ENCODE data around the gene MOB3B.

MOB3B gene

DNA sequence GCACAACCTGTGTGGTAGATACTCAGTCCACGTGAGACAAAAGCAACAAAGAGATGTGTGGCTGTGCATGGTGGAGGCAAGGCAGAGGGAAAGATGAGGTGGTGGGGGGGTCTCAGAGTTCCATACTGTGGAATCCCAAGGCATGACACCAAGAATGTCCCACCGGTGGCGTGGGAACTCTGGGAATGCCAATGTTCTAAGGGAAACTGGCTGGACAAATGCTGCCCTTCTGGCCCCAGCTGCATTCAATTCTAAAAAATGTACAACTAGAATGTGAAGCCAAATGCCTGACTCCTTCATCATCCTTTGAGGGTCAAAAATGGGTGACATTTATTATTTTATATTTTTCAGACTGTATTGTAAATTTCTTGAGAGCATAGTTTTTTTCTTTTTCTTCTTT lies 174.4 kb downstream of the MOB3B start:
- TF ChIP-seq ZNF157 (tag by site-specific recombination; IDR thresholded peaks at IDR 0.05) (no peak), ZNF473 (tag by site-specific recombination; IDR thresholded peaks at IDR 0.05) (no peak), ZNF302 (tag by site-specific recombination; IDR thresholded peaks at IDR 0.05; ENCODE audit: low read depth) (no peak), BCL11A (tag by site-specific recombination; IDR thresholded peaks at IDR 0.05; ENCODE audit: low read depth) (no peak), ZNF629 (tag by site-specific recombination; IDR thresholded peaks at IDR 0.05) (no peak), ZNF777 (tag by site-specific recombination; IDR thresholded peaks at IDR 0.05; ENCODE audit: borderline replicate concordance) (no peak), ZBTB20 (tag by site-specific recombination; IDR thresholded peaks at IDR 0.05) (no peak), ZNF785 (tag by site-specific recombination; IDR thresholded peaks at IDR 0.05) (no peak), EGR2 (tag by site-specific recombination; IDR thresholded peaks at IDR 0.05; ENCODE audit: low read depth) (no peak), ZNF701 (tag by site-specific recombination; IDR thresholded peaks at IDR 0.05) (no peak), ZNF155 (tag by site-specific recombination; IDR thresholded peaks at IDR 0.05) (no peak), ZNF23 (tag by site-specific recombination; IDR thresholded peaks at IDR 0.05; ENCODE audit: borderline replicate concordance) (no peak), OSR2 (tag by site-specific recombination; IDR thresholded peaks at IDR 0.05) (no peak), ZNF335 (tag by site-specific recombination; conservative IDR thresholded peaks at IDR 0.05) (no peak), ZNF610 (tag by site-specific recombination; IDR thresholded peaks at IDR 0.05; ENCODE audit: borderline replicate concordance) (no peak)
- TF ChIP-seq, protein P1, sequence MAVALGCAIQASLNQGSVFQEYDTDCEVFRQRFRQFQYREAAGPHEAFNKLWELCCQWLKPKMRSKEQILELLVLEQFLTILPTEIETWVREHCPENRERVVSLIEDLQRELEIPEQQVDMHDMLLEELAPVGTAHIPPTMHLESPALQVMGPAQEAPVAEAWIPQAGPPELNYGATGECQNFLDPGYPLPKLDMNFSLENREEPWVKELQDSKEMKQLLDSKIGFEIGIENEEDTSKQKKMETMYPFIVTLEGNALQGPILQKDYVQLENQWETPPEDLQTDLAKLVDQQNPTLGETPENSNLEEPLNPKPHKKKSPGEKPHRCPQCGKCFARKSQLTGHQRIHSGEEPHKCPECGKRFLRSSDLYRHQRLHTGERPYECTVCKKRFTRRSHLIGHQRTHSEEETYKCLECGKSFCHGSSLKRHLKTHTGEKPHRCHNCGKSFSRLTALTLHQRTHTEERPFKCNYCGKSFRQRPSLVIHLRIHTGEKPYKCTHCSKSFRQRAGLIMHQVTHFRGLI (tag by site-specific recombination; IDR thresholded peaks at IDR 0.05) = no peak
- TF ChIP-seq, protein P2, sequence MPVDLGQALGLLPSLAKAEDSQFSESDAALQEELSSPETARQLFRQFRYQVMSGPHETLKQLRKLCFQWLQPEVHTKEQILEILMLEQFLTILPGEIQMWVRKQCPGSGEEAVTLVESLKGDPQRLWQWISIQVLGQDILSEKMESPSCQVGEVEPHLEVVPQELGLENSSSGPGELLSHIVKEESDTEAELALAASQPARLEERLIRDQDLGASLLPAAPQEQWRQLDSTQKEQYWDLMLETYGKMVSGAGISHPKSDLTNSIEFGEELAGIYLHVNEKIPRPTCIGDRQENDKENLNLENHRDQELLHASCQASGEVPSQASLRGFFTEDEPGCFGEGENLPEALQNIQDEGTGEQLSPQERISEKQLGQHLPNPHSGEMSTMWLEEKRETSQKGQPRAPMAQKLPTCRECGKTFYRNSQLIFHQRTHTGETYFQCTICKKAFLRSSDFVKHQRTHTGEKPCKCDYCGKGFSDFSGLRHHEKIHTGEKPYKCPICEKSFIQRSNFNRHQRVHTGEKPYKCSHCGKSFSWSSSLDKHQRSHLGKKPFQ (tag by site-specific recombination; IDR thresholded peaks at IDR 0.05) = no peak
- H3K27ac ChIP-seq (ENCODE audit: extremely low read depth, low read depth, low read length) = no peak overlapping the region
- H3K4me1 ChIP-seq (ENCODE audit: control insufficient read depth, insufficient read depth, low read length) = no peaks in the 10 kb centered on the region
- H3K36me3 ChIP-seq (ENCODE audit: control insufficient read depth in 2 of 2, insufficient read depth in 1 of 2, low read length in 2 of 2) = no peaks in the 10 kb centered on the region
- ChIA-PET POLR2A (no interaction called here), CTCF (interaction anchor here (0.6 kb wide), 1 partner anchor 17 kb away, joined by 5 read pairs; no protein-coding TSS in a partner anchor)
- H3K4me3 ChIP-seq (ENCODE audit: low read depth, low read length) = no peak overlapping the region
- H3K9me3 ChIP-seq (ENCODE audit: control insufficient read depth, insufficient read depth, low read depth, low read length) = no peaks in the 10 kb centered on the region

DNA sequence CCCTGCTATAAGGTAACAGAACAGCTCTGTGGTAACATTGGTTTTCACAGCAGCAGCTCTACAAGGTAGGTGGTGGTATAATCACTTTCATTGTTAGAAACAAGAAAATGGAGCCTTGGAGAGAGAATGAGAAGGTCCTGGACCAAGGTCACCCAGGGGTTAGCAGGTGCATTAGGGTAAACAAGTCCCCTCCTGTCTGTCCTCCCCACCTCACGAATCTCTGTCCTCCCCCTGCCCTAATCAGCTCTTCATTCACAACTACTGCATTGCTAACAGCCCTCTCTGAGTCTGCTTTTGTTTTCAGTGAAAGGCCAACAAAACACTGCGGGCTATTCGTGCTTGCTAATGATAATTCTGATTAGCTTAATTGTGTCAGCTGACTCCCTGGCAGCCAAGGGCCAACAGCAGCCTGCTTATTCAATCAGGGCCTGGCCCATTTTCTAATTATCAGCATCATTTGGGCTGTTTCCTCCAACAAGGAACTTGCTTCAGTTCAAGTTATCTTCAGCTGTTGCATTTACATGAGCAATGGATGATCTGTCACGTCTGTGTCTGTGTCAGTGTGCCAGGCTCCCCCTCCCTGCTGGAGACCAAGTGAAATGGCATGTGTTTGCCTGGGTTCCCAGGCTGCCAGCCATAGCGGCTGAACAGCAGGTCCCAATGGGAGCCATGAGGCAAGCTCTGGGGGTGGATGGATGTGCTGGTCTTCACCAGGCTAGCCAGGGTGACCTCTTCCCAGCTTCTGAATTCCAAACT lies 176.0 kb downstream of the MOB3B start:
- Histone ChIP-seq H3K36me3 (ENCODE audit: control insufficient read depth in 2 of 2, insufficient read depth in 1 of 2, low read length in 2 of 2) (no peaks in the 10 kb centered on the region), H3K9me3 (ENCODE audit: control insufficient read depth, insufficient read depth, low read depth, low read length) (no peaks in the 10 kb centered on the region), H3K27ac (ENCODE audit: extremely low read depth, low read depth, low read length) (no peak overlapping the region), H3K4me1 (ENCODE audit: control insufficient read depth, insufficient read depth, low read length) (peaks cover 9% of the 10 kb centered on the region; the same call in 1 of the 2 replicates), H3K4me3 (ENCODE audit: low read depth, low read length) (no peak overlapping the region)
- POLR2A ChIA-PET = no interaction called here
- CTCF ChIA-PET = no interaction called here
- TF ChIP-seq ZNF558 (tag by site-specific recombination; IDR thresholded peaks at IDR 0.05) = no peak
- no peak for TF ChIP-seq ZNF184 (tag by site-specific recombination; IDR thresholded peaks at IDR 0.05)
- TF ChIP-seq, protein P3, sequence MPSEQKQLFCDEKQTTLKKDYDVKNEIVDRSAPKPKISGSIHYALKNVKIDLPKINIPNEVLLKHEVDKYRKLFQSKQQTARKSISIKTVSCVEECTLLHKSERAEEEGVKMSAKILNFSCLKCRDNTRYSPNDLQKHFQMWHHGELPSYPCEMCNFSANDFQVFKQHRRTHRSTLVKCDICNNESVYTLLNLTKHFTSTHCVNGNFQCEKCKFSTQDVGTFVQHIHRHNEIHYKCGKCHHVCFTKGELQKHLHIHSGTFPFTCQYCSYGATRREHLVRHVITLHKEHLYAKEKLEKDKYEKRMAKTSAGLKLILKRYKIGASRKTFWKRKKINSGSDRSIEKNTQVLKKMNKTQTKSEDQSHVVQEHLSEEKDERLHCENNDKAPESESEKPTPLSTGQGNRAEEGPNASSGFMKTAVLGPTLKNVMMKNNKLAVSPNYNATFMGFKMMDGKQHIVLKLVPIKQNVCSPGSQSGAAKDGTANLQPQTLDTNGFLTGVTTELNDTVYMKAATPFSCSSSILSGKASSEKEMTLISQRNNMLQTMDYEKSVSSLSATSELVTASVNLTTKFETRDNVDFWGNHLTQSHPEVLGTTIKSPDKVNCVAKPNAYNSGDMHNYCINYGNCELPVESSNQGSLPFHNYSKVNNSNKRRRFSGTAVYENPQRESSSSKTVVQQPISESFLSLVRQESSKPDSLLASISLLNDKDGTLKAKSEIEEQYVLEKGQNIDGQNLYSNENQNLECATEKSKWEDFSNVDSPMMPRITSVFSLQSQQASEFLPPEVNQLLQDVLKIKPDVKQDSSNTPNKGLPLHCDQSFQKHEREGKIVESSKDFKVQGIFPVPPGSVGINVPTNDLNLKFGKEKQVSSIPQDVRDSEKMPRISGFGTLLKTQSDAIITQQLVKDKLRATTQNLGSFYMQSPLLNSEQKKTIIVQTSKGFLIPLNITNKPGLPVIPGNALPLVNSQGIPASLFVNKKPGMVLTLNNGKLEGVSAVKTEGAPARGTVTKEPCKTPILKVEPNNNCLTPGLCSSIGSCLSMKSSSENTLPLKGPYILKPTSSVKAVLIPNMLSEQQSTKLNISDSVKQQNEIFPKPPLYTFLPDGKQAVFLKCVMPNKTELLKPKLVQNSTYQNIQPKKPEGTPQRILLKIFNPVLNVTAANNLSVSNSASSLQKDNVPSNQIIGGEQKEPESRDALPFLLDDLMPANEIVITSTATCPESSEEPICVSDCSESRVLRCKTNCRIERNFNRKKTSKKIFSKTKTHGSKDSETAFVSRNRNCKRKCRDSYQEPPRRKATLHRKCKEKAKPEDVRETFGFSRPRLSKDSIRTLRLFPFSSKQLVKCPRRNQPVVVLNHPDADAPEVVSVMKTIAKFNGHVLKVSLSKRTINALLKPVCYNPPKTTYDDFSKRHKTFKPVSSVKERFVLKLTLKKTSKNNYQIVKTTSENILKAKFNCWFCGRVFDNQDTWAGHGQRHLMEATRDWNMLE (tag by site-specific recombination; conservative IDR thresholded peaks at IDR 0.05; ENCODE audit: low read depth) = no peak
- no peak for TF ChIP-seq ZNF16 (tag by site-specific recombination; IDR thresholded peaks at IDR 0.05; ENCODE audit: low read depth)
- TF ChIP-seq, protein P4, sequence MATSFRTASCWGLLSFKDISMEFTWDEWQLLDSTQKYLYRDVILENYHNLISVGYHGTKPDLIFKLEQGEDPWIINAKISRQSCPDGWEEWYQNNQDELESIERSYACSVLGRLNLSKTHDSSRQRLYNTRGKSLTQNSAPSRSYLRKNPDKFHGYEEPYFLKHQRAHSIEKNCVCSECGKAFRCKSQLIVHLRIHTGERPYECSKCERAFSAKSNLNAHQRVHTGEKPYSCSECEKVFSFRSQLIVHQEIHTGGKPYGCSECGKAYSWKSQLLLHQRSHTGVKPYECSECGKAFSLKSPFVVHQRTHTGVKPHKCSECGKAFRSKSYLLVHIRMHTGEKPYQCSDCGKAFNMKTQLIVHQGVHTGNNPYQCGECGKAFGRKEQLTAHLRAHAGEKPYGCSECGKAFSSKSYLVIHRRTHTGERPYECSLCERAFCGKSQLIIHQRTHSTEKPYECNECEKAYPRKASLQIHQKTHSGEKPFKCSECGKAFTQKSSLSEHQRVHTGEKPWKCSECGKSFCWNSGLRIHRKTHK (tag by site-specific recombination; IDR thresholded peaks at IDR 0.05) = no peak
- TF ChIP-seq ZNF473 (tag by site-specific recombination; IDR thresholded peaks at IDR 0.05) = no peak
- TF ChIP-seq, protein P5, sequence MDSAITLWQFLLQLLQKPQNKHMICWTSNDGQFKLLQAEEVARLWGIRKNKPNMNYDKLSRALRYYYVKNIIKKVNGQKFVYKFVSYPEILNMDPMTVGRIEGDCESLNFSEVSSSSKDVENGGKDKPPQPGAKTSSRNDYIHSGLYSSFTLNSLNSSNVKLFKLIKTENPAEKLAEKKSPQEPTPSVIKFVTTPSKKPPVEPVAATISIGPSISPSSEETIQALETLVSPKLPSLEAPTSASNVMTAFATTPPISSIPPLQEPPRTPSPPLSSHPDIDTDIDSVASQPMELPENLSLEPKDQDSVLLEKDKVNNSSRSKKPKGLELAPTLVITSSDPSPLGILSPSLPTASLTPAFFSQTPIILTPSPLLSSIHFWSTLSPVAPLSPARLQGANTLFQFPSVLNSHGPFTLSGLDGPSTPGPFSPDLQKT (IDR thresholded peaks at IDR 0.05; ENCODE audit: borderline replicate concordance, low read depth, low read length) = no peak
- no peak for TF ChIP-seq ZNF48 (tag by site-specific recombination; IDR thresholded peaks at IDR 0.05)

All from HEK293 (cell line).